Body of pancreas (tissue), 4 donors: ENCODE data around the gene ANXA6. TPM values are rescaled to one million over a fixed set of nuclear protein-coding genes. Genes with fewer than 3 reads are reported as not detected.

Source experiments
- ATAC-seq: fragments of 150-250 bp; one replicate; pipeline ENCODE4 v1.9.1; 2016
- DNase-seq, 4 donors: peaks; one replicate each; pipeline ENCODE4 v3.0.0-alpha.2; 2019
- H3K27ac ChIP-seq, 4 donors: fragments of 200-600 bp; sonication (generic); 1 replicate in 3 of 4; 2 replicates in 1 of 4; pipeline versions ENCODE4 v1.5.1 to v1.6.1; 2016 to 2019; ENCODE audit warnings: mild to moderate bottlenecking in 1 of 4, mixed read lengths in 1 of 4, moderate library complexity in 1 of 4
- H3K27me3 ChIP-seq, 2 donors: fragments of 200-600 bp; sonication (generic); one replicate each; pipeline ENCODE4 v1.6.0; 2016; ENCODE audit warnings: mild to moderate bottlenecking in 1 of 2
- H3K36me3 ChIP-seq, 2 donors: fragments of 200-600 bp; sonication (generic); replicated peaks in 1 of 2; 2 replicates each; pipeline ENCODE4 v1.5.1; 2016; ENCODE audit warnings: low read depth in 2 of 2; ENCODE audit not compliant: insufficient read depth in 1 of 2
- H3K4me1 ChIP-seq: fragments of 200-600 bp; sonication (generic); one replicate; pipeline ENCODE4 v1.6.0; 2016
- H3K4me3 ChIP-seq, 2 donors: fragments of 200-600 bp; sonication (generic); 1 replicate in 1 of 2; 2 replicates in 1 of 2; pipeline ENCODE4 v1.5.1; 2016 to 2019
- H3K9me3 ChIP-seq, 3 donors: fragments of 200-600 bp; sonication (generic); 1 replicate in 2 of 3; 2 replicates in 1 of 3; pipeline ENCODE4 v1.5.1; 2016
- POLR2A ChIP-seq, 3 donors: fragments of 450-650 bp; IDR thresholded peaks; one replicate each; pipeline ENCODE4 v1.6.1; 2016; ENCODE audit warnings: antibody characterized with exemption in 3 of 3, mild to moderate bottlenecking in 2 of 3
- WGBS, 2 donors: methylation state at CpG; one replicate each; pipeline ENCODE4 v1.1.5; 2017; 5-methylcytosine and 5-hydroxymethylcytosine counted together
- intact Hi-C: fragments of 100-400 bp; cut with DNase I; formaldehyde crosslinking; loops from one replicate; pipeline ENCODE4 v1.15.1; 2023
- total RNA-seq, 2 donors: library from RNA; depleted of rRNA; stranded (reverse); fragments of >200 nt; gene quantifications; one replicate each; pipeline ENCODE4 v1.1.0, GENCODE V29; 2016
- TF ChIP-seq, protein P1 (sequence below), 7 experiments: fragments of 450-650 bp in 4 of 7; fragments of 200-600 bp in 3 of 7; sonication (generic) in 3 of 7; IDR thresholded peaks; one replicate each; pipeline ENCODE4 v1.5.1; 2016 to 2019; ENCODE audit warnings: antibody characterized with exemption in 7 of 7

The ANXA6 gene
- total RNA-seq, 2 donors from 2014 or later = 60.3 to 60.4 TPM

DNA sequence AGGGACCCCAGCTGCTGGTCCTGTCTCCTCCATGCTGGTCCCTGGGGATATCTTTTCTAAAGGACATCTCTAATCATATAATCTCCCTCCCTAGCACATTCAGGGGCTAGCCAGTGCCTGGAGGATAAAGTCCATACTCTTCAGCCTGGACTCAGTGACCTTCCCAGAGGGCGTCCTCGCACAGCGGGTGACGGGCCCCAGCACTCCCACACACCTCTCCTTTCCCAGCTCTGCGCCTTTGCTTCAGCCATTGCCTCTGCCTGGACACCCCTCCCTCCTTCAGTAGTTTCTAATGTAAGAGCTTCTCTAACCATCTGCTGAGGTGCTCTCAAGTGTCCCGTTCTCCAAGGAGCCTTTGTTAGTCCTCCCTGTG, 61.6 kb downstream of the ANXA6 start:
- ATAC-seq (peak; percentile 10), DNase-seq (peak in 1 of 4 donors; percentile 56)
- no peaks in the 10 kb centered on the region for H3K36me3 ChIP-seq
- H3K27me3 ChIP-seq = no peaks in the 10 kb centered on the region
- no peak for TF ChIP-seq POLR2A (IDR thresholded peaks at IDR 0.05)
- TF ChIP-seq, protein P1, sequence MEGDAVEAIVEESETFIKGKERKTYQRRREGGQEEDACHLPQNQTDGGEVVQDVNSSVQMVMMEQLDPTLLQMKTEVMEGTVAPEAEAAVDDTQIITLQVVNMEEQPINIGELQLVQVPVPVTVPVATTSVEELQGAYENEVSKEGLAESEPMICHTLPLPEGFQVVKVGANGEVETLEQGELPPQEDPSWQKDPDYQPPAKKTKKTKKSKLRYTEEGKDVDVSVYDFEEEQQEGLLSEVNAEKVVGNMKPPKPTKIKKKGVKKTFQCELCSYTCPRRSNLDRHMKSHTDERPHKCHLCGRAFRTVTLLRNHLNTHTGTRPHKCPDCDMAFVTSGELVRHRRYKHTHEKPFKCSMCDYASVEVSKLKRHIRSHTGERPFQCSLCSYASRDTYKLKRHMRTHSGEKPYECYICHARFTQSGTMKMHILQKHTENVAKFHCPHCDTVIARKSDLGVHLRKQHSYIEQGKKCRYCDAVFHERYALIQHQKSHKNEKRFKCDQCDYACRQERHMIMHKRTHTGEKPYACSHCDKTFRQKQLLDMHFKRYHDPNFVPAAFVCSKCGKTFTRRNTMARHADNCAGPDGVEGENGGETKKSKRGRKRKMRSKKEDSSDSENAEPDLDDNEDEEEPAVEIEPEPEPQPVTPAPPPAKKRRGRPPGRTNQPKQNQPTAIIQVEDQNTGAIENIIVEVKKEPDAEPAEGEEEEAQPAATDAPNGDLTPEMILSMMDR (IDR thresholded peaks at IDR 0.05) = no peak
- no peak overlapping the region for H3K4me3 ChIP-seq
- H3K4me1 ChIP-seq = peaks cover 68% of the 10 kb centered on the region
- intact Hi-C loops = no loop called here
- no peaks in the 10 kb centered on the region for H3K9me3 ChIP-seq
- peak overlapping the region; percentile 75 to 82 (median 79) for H3K27ac ChIP-seq
- WGBS, 2 donors = 35 to 48% methylated on average over 6 of the region's 6 CpGs

DNA sequence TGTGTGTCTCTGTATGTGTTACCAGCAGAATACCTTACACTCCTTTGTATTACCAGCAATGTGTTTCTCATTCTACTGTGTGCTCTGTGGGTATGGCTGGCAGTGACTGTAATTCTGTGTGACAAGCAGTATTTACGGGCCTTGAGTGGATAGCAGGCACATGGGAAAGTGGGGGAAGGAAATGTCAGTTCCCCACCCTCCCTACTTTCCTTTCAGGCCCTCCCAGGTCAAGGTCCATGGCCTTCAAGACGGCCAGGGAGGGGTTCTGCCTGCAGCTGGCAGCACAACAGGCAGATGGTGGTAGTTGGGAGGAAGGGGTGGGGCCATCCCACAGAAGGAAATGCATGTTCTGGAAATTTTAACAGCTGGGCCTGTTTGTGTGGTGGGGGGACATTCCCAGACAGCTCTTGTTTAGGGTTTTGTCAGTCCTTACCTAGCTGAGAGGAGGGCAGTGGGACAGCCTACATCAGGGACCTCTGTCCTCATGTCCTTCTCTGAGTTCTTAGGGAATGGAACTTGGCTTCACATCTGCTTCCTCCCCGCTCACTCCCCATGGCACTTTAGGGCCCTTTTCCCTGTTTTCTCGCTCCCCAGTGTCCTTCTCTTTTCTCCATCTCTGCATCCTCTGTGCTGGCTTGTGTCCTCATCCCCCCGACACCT, 62.1 kb downstream of the ANXA6 start:
- Histone ChIP-seq H3K27ac (peak overlapping the region; percentile 75 to 82 (median 79)), H3K4me1 (peaks cover 63% of the 10 kb centered on the region), H3K9me3 (no peaks in the 10 kb centered on the region), H3K36me3 (no peaks in the 10 kb centered on the region), H3K27me3 (no peaks in the 10 kb centered on the region), H3K4me3 (no peak overlapping the region)
- DNase-seq (peak; percentile 78 to 90 (median 87)), ATAC-seq (peak; percentile 80)
- intact Hi-C loops = no loop called here
- WGBS, 2 donors = 21 to 26% methylated on average over 5 of the region's 5 CpGs
- TF ChIP-seq, protein P1 (IDR thresholded peaks at IDR 0.05) = no peak
- peak in 1 of 3 donors; percentile 43 for TF ChIP-seq POLR2A (IDR thresholded peaks at IDR 0.05)

DNA sequence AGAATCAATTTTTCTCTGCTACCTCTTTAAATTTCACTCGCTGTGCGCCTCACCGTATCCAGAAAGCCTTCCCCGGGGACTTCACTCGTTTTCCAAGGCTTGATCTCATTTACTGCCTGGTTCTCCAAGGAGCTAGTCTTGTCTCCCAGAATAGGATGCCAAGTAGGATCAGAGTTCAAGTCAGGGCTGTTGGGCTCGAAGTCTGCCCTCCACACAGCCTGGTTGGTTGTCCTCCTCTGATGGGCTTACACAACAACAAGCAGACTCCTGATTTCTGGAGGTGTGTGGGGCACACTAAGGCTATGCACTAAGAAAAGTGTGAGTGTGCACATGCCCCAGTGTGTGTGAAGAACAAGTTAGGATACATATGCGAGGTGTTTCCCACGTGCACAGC, 62.7 kb downstream of the ANXA6 start:
- H3K27me3 ChIP-seq = no peaks in the 10 kb centered on the region
- peaks cover 57% of the 10 kb centered on the region for H3K4me1 ChIP-seq
- ATAC-seq (peak; percentile 13), DNase-seq (no peak)
- no peak for TF ChIP-seq POLR2A (IDR thresholded peaks at IDR 0.05)
- TF ChIP-seq, protein P1 (IDR thresholded peaks at IDR 0.05) = no peak
- intact Hi-C loops = no loop called here
- H3K36me3 ChIP-seq = no peaks in the 10 kb centered on the region
- H3K27ac ChIP-seq = peak overlapping the region; percentile 75 to 82 (median 79)
- no peaks in the 10 kb centered on the region for H3K9me3 ChIP-seq
- no peak overlapping the region for H3K4me3 ChIP-seq
- WGBS, 2 donors = 33 to 43% methylated on average over 8 of the region's 8 CpGs

DNA sequence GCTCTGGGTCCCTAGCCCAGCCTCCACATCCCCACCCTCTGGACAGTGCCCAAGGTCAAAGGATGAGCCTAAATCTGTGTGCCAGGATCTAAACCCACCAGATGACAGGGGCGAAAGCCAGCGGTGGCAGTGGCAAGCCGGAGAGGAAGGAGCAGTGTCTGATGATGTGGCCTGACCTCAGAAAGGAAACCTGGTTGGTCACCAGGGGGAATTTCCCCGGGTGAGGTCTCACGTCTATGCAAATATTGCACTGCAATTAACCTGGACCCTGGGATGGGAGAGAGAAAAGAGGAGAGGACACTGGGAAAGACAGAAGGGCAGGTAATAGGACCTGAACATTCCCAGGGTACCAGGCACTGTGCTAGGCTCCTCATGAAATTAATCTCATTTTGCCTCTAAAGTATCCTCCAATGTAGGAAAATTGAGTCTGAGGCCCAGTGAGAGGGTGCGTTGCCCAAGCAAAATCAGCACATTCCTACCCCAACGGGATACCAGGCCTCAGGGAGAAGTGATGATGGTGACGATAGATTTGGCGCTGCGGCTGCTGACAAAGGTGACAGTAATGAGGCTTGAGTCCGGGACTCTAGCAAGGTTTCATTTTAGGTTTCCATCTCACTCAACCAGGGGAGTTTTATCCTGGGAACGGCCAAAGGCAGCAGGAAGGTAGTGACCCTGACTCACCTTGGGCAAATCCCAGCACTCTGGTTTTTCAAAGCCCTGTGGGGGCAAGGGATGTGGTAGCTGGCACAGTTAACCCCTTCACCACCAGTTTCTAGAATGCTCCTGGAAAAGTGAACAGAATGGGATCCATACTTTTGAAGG, 63.3 kb downstream of the ANXA6 start:
- Histone ChIP-seq H3K4me3 (no peak overlapping the region), H3K27me3 (no peaks in the 10 kb centered on the region), H3K4me1 (peaks cover 51% of the 10 kb centered on the region), H3K9me3 (no peaks in the 10 kb centered on the region), H3K36me3 (no peaks in the 10 kb centered on the region), H3K27ac (peak overlapping the region; percentile 75 to 82 (median 79))
- intact Hi-C loops = no loop called here
- peak in 1 of 3 donors; percentile 12 for TF ChIP-seq POLR2A (IDR thresholded peaks at IDR 0.05)
- TF ChIP-seq, protein P1 (IDR thresholded peaks at IDR 0.05) = no peak
- WGBS, 2 donors = 61 to 67% methylated on average over 9 to 12 of the region's 12 CpGs
- peak in 1 of 4 donors; percentile 37 for DNase-seq
- no peak for ATAC-seq
